Large intestine (tissue), 3 donors: ENCODE data around the gene CCSER1. TPM values are rescaled to one million over a fixed set of nuclear protein-coding genes. Genes with fewer than 3 reads are reported as not detected.

Experiments
- DNase-seq, 2 donors: peaks; one replicate each; pipeline versions ENCODE4 v3.0.0 to v3.0.0-alpha.2; 2013
- H3K27ac ChIP-seq: one replicate; pipeline ENCODE4 v1.5.1; 2013; ENCODE audit warnings: low read length
- H3K27me3 ChIP-seq: 2 replicates; pipeline ENCODE4 v1.6.1; 2013; ENCODE audit warnings: low read length; ENCODE audit not compliant: control insufficient read depth, insufficient read depth
- H3K36me3 ChIP-seq: 2 replicates; pipeline ENCODE4 v1.6.1; 2013; ENCODE audit warnings: low read length; ENCODE audit not compliant: control insufficient read depth, insufficient read depth
- H3K4me1 ChIP-seq: one replicate; pipeline ENCODE4 v1.6.1; 2013; ENCODE audit warnings: low read length; ENCODE audit not compliant: control insufficient read depth, insufficient read depth
- H3K4me3 ChIP-seq: one replicate; pipeline ENCODE4 v1.5.1; 2013; ENCODE audit warnings: low read length
- H3K9me3 ChIP-seq: one replicate; pipeline ENCODE4 v1.6.1; 2013; ENCODE audit warnings: mild to moderate bottlenecking, low read depth, low read length, moderate library complexity; ENCODE audit not compliant: control insufficient read depth
- WGBS: methylation state at CpG from one replicate; pipeline ENCODE4 v1.1.5; 2013; ENCODE audit warnings: low lambda C conversion rate; ENCODE audit not compliant: insufficient coverage; 5-methylcytosine and 5-hydroxymethylcytosine counted together
- polyA plus RNA-seq: library from polyadenylated mRNA; unstranded; fragments of 120-200 nt; gene quantifications from one replicate; pipeline ENCODE4 v1.2.1, GENCODE V29; 2013

CCSER1 gene
- polyA plus RNA-seq, 1 donor: 9.5 TPM

DNA sequence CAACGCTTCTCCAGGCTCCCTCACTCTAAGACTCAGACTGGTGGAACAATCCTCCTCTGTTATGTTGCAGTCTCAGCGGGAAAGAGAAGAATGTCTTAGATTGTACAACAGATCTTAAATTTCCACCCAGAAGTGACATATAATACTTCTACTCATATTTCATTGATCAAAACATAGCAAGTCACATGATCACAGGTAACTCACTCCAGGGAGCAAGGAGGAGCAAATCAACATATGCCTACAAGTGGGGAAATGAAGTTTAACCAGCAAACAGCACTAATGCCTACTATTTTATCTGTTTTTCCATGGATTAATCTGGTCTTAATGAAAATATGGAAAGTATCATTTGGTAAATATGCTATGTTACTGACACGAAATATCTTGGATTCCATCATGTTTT lies 819.8 kb downstream of the CCSER1 start:
- Histone ChIP-seq H3K4me3 (no peak overlapping the region), H3K9me3 (peaks cover 3% of the 10 kb centered on the region), H3K27ac (no peak overlapping the region), H3K4me1 (peaks cover 2% of the 10 kb centered on the region), H3K27me3 (no peaks in the 10 kb centered on the region), H3K36me3 (no peaks in the 10 kb centered on the region)
- 90% methylated on average over 2 of the region's 3 CpGs for WGBS
- no peak for DNase-seq

- peak; percentile 24 to 65 for DNase-seq
- Histone ChIP-seq H3K4me1 (peaks cover 2% of the 10 kb centered on the region), H3K9me3 (no peaks in the 10 kb centered on the region), H3K4me3 (no peak overlapping the region), H3K27ac (peak overlapping the region; percentile 86), H3K27me3 (no peaks in the 10 kb centered on the region), H3K36me3 (no peaks in the 10 kb centered on the region)
- WGBS: 14% methylated on average over 1 of the region's 7 CpGs
These were observed 823.2 kb downstream of the CCSER1 start for GRCh38 chr4:90950385-90950841.

GRCh38 chr4:90951037-90951436 lies 823.8 kb downstream of the CCSER1 start:
- H3K36me3 ChIP-seq: no peaks in the 10 kb centered on the region
- peaks cover 2% of the 10 kb centered on the region for H3K4me1 ChIP-seq
- no CpG with 5 or more reads among the region's 2 CpGs for WGBS
- H3K27me3 ChIP-seq: no peaks in the 10 kb centered on the region
- DNase-seq: peak; percentile 70 to 82
- H3K27ac ChIP-seq: peak overlapping the region; percentile 86
- H3K4me3 ChIP-seq: no peak overlapping the region
- no peaks in the 10 kb centered on the region for H3K9me3 ChIP-seq

DNA sequence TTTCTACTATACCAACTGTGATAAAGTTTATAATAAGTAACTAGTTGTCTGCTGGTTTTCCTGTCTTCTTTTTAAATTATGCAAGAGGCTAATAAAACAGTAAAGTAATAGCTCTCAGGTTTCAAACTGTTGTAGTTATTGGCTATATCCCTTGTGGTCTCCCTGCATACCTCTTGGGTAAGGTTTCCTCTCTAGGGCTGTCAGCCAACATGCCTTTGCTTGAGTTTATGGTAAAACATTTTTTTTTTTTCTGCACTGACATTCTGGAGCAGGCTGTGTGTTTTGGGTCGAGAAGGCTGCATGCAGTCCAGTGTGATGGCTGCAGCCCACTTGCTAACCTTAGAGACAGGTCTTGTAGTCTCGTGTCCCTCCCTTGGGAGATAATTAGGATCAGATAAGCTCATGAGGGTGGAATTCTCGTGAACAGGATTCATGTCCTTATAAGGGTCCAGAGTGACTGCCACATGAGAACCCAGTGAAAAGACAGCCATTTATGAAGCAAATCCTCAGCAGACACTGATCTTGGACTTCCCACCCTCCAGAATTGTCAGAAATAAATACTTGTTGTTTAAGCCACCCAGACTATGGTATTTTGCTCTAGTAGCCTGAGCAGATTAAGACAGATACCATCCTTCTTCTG lies 831.2 kb downstream of the CCSER1 start:
- Histone ChIP-seq H3K4me3 (no peak overlapping the region), H3K4me1 (peaks cover 6% of the 10 kb centered on the region), H3K36me3 (no peaks in the 10 kb centered on the region), H3K27ac (peak overlapping the region; percentile 84), H3K9me3 (no peaks in the 10 kb centered on the region), H3K27me3 (no peaks in the 10 kb centered on the region)
- WGBS: no CpG with 5 or more reads among the region's 3 CpGs
- peak; percentile 47 to 82 for DNase-seq

GRCh38 chr4:90960433-90960832 lies 833.2 kb downstream of the CCSER1 start:
- no CpG with 5 or more reads among the region's 3 CpGs for WGBS
- no peaks in the 10 kb centered on the region for H3K27me3 ChIP-seq

DNA sequence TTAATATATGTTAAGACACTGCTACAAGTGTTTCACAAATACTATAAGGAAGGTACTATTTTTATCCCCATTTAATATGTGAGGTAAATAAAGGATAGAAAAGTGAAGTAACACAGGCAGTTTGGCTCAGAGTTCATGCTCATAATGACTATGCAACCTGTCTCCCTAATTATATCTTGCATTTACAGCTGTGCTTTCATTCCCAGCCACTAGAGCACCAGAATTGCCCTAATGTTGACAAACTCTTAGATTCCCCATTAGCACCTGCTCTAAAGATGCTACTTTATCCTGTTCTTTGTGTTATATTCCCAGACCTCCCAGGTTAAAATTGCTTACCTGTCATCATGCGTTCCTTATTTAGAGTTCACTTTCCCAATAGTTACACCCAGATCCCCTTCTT lies 833.6 kb downstream of the CCSER1 start:
- Histone ChIP-seq H3K4me1 (peaks cover 6% of the 10 kb centered on the region), H3K27me3 (no peaks in the 10 kb centered on the region), H3K27ac (no peak overlapping the region), H3K9me3 (no peaks in the 10 kb centered on the region), H3K4me3 (no peak overlapping the region), H3K36me3 (no peaks in the 10 kb centered on the region)
- 100% methylated on average over 1 of the region's 1 CpG for WGBS
- no peak for DNase-seq

More at GRCh38 chr4:90960433-90960832, 833.2 kb downstream of the CCSER1 start:
- Histone ChIP-seq H3K4me3 (no peak overlapping the region), H3K9me3 (no peaks in the 10 kb centered on the region), H3K36me3 (no peaks in the 10 kb centered on the region), H3K27ac (no peak overlapping the region), H3K4me1 (peaks cover 6% of the 10 kb centered on the region)
- DNase-seq: no peak

DNA sequence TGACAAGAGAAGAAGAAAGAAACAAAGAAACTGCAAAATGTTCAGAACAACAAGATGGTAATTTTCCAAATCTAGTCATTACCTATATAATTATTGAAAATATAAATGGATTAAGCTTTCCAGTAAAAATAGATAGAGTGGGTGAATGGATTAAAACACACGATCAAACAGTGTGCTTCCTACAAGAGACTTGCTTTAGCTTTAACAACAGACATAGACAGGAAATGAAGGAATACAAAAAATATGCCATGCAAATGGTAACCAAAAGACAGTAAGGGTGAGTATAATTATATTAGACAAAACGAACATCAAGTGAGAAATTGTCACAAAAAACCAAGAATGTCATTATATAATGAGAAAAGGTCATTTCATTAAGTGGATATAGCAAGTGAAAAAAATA lies 842.8 kb downstream of the CCSER1 start:
- H3K9me3 ChIP-seq: peaks cover 6% of the 10 kb centered on the region
- no peak overlapping the region for H3K27ac ChIP-seq
- no peaks in the 10 kb centered on the region for H3K27me3 ChIP-seq
- H3K4me1 ChIP-seq: no peaks in the 10 kb centered on the region
- no peak for DNase-seq
- H3K4me3 ChIP-seq: no peak overlapping the region
- WGBS: 86% methylated on average over 2 of the region's 2 CpGs
- no peaks in the 10 kb centered on the region for H3K36me3 ChIP-seq

DNA sequence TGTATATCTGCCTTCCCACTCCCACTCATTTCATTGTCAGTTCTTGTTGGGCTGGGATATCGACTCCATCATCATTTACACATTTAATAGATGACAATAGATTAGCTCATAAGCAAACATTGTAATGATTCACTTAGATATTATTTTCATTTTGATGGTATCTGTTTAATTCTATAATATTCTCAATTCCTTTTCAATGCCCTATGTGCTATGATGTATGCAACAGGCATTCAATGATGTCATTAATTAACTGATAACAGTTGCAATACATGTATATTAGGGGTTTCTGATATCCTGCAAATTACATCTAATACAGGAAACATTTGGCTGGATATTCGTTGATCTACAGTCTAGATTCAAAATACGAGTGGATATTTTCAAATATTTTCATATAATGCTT lies 850.5 kb downstream of the CCSER1 start:
- DNase-seq: no peak
- H3K9me3 ChIP-seq: no peaks in the 10 kb centered on the region
- H3K4me3 ChIP-seq: no peak overlapping the region
- H3K4me1 ChIP-seq: no peaks in the 10 kb centered on the region
- WGBS: no CpG with 5 or more reads among the region's 3 CpGs
- no peaks in the 10 kb centered on the region for H3K27me3 ChIP-seq
- no peaks in the 10 kb centered on the region for H3K36me3 ChIP-seq
- H3K27ac ChIP-seq: no peak overlapping the region

DNA sequence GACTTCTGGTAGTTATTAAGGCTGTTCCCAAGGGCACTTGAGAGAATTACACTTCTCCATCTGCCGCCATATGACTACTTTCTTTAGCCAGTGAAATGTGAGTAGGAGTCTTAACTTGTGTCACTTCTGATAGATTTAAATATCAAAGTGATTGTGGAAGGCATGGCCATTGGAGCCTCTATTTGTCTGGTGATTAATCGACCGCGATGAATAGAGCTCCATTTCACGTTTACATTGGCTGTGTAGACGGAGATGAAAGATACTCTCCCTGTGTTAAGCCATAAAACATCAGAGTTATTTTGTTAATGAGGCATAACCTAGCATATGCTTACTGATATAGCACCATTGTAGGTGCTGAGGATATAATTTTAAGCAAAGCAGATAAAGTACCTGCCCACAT lies 852.4 kb downstream of the CCSER1 start:
- DNase-seq: no peak
- WGBS: no CpG with 5 or more reads among the region's 6 CpGs
- Histone ChIP-seq H3K36me3 (no peaks in the 10 kb centered on the region), H3K27ac (no peak overlapping the region), H3K4me3 (no peak overlapping the region), H3K4me1 (no peaks in the 10 kb centered on the region), H3K9me3 (no peaks in the 10 kb centered on the region), H3K27me3 (no peaks in the 10 kb centered on the region)

DNA sequence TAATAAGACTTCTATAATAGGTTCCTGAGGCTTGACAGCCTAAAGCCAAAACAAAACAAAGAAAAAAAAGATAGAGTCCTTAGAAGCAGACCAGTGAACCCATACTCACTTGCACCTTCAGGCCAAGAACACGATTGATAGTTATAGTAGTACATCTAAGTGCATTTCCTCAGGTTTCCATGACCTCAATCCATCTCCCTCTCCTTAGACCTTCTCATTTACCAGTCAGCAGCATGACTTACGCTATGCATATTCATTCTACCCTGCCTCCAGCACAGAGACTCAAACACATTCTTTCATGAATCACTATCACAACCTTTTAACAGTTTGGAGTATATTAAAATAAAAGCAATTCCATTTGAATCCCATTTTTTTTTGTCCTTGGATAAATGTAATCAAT lies 855.6 kb downstream of the CCSER1 start:
- DNase-seq: no peak
- no peaks in the 10 kb centered on the region for H3K27me3 ChIP-seq
- WGBS: 100% methylated on average over 2 of the region's 2 CpGs

DNA sequence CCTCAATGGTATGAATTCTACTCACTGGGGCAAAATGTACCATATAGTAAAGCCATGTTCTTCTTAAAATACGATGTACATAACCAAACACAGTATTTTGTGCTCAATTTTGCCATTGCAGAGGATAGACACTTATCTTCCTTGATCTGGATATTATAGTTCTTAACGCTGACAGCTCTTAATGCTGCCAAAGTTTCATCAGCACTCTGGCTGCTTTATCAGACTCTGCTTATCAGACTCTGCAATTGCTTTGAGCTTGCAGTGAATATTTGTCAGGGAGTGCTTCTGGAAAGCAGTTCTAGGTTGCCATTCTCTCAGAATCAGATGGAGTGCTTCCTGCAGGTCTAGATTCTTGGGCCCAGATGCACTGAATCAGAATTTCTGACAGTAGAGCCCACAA lies 863.1 kb downstream of the CCSER1 start:
- Histone ChIP-seq H3K27me3 (no peaks in the 10 kb centered on the region), H3K9me3 (no peaks in the 10 kb centered on the region), H3K4me1 (no peaks in the 10 kb centered on the region), H3K36me3 (no peaks in the 10 kb centered on the region), H3K27ac (no peak overlapping the region), H3K4me3 (no peak overlapping the region)
- no CpG with 5 or more reads among the region's 2 CpGs for WGBS
- DNase-seq: no peak

More for the DNA sequence above, 855.6 kb downstream of the CCSER1 start:
- Histone ChIP-seq H3K4me3 (no peak overlapping the region), H3K36me3 (no peaks in the 10 kb centered on the region), H3K27ac (no peak overlapping the region), H3K4me1 (no peaks in the 10 kb centered on the region), H3K9me3 (no peaks in the 10 kb centered on the region)
